OCI-LY3 (cell line): ENCODE data around the gene ETFBKMT.

Experiments used
- CTCF ChIP-seq: fragments of 200-600, 300-600 bp; sonication (generic); IDR thresholded peaks from 2 replicates; pipeline ENCODE4 v1.5.1; 2014; ENCODE audit warnings: antibody characterized with exemption, low read length, low read depth
- EZH2phosphoT487 ChIP-seq: fragments of 200-600 bp; shearing (Covaris generic); IDR thresholded peaks from 2 replicates; pipeline ENCODE4 v1.6.1; 2018; ENCODE audit warnings: antibody characterized with exemption, mixed run types, low read depth

GRCh38 chr12:31722580-31722979 is 63.1 kb downstream of the ETFBKMT start:
- TF ChIP-seq CTCF (no peak), EZH2phosphoT487 (no peak)
